GM18520 (cell line): ENCODE data around the gene OR10J4.
"Not testable (repeated sequence)": the region's sequence is repeated elsewhere in the genome, so short reads cannot be mapped to it uniquely, and the experiment has no call there.

ENCODE experiments used
- ATAC-seq: cut with Tn5 transposase; IDR thresholded peaks from one replicate; pipeline ENCODE4 v1.9.1; 2021; ENCODE audit not compliant: unreplicated experiment

The OR10J4 gene

DNA sequence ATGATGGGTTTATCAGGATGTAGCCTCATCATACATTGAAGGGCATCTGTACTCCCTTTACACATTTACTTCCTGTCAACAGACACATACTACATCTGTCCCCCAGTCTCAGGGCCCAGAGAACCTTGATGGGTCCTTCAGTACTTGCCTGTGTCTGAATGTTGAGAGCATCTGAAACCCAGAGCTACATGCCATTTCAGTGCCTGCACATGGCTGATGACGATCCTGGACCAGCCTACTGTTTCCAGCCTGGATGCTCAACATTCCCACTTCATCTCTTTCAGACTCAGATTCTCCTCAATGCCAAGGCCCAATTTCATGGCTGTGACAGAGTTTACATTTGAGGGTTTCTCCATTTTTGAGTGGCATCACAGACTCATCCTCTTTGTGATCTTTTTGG lies at the start of gene OR10J4:
Gene OR10J4 (plus strand): TSS at position 301 of the 400 bp plus-strand sequence.
- ATAC-seq: no peak

DNA sequence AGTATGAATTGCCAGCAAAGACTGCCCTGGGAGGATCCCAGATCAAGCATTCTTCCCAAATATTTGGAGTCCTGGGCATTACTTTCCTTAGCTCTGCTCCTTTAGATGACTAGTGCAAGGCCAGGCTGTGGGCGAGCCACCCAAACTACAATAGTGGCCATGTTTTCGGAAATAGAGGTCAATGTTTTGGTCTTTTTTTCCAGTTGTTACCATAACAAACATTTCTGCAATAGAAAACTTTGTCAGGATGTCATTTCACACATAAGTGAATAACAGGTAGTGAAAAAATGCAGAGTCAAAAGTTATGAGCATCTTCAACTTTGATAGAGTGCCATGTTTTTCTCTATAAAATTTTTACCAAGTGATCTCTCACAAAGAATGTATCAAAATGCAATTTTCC lies 25.2 kb upstream of the OR10J4 start:
- no peak for ATAC-seq

- no peak for ATAC-seq
These were observed 23.1 kb upstream of the OR10J4 start for GRCh38 chr1:159408862-159409400.

GRCh38 chr1:159421821-159422220 lies 10.2 kb upstream of the OR10J4 start:
- no peak for ATAC-seq

DNA sequence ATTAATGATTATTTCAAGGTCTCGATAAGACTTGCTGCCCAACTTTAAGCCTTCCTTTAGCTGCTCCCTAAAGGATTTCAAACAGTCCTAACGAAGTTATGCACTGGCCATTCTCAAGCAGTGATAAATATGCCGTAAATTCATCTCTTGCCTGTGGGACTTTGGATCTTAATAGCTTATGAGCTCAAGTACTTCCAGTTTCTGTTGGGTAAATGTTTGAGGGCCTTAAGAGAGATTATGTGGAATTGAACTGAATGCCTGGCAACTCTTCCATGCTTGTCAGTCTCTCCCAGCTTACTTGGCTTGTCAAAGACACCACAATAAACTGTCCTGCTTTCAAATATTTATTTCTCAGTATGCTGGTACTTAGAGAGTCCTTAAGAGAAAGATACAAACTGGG lies 3.5 kb upstream of the OR10J4 start:
- ATAC-seq: no peak

DNA sequence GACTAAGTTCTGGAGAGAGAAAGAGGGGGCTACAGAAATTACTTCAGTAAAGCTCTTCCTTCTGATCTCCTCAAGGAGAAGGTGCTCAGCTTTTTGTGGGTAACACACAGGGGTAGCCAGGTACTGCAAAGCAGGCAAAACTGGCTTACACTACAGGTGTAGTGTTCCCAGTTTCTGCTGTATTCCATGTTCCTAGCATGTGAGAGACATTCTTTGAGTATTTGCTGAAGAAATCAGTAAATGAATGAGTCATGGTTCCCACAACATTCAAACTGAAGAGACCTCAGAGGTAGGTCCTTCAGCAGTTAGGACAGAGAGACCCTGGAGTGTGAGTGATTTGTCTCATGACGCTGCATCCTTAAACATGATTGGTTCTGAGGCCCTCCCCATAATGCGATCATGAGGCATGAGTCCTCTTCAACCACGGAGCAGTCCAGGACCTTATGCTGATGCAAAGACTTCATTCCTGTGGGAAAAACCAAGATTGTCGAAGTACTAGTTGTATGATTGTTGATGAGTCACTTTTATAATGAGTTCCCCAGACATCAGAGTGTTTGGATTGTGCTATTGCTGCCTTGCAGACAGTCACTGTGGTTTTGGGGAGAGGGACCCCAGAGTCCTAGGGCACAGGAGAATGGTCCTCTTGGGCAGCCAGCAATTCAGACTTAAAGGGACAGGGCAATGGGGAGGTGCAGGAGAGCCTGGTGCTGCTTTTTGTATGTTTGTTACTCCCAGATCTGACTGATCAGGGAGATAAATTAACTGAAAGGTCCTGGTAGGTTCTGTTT lies 2.7 kb upstream of the OR10J4 start:
- no peak for ATAC-seq

DNA sequence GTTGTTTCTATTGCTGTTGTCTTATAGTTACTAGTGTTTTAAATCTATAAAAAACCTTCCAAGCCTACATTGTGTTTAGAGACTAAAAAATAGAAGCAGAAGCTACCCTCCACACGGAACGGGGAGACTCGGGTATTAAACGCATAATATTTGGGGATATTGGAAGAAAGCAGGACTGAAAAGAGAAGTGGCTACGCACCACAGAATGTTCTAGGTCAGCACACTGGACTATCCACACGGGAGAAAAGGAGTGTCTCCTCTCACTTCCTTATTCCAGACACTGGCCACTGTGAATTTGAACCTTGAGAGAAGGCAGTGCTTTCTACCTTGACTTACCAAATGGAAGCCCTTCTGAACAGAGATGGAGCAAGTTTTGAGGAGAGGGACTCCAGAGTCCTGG lies 1.0 kb upstream of the OR10J4 start:
- ATAC-seq: no peak

DNA sequence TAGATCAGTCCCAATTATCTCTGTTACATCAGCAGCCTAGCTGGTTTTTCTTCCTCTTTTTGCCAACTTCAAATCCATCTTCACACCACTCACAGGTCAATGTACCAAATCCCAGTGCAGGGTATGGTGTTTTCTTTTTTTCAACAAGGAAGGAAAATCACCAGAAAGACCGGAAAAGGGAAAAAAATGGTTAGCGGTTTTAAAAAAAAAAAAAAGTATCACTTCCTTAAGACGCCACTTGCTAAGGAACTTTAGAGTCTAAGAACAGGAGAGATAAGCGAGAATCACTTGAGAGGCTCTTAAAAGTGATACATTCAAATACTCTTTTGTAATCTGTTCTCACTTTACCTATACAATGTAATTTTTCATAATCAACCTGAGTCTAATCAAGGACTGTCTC lies 4.5 kb downstream of the OR10J4 start:
- ATAC-seq: no peak

DNA sequence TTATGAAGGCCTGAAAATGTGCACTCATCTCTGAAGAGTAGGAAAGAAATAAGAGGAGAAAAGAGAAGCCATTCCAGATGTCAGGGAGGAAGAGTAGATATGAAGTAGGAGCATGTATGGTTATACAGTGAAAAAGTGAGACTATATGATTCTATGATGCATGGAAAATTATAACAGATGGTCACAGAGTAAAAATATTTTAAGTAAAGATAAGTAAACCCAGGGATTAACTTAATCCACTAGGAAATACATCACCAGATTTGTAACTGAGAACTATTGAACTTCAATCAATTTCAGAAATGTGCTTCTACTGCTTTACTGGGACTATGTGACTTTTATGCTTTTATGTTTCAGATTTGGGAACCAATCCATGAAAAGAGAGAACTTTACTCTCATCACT lies 7.4 kb downstream of the OR10J4 start, which contains the start of gene OR10J1:
Gene OR10J1 (plus strand): TSS at position 301 of the 400 bp plus-strand sequence. CDS start 70 bp downstream, at position 371.
- ATAC-seq: no peak

DNA sequence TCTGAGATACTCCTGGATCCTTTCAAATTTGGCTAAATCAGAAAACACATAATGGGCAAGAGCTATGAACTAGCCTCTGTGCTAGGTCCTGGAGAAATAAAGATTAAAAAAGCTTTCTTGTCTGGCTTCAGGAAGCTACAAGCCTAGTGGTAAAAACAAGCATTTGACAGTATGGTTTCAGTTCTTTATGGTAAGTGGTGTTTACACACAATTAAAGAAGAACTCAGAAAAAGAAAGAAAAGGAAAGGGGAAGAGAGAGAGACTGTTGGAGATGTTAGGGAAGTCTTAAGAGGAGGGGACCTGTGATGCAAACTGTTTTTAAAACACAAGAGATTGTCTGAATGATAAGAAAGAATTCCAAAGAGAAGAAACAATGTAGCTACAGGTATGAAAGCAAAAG lies 9.4 kb downstream of the OR10J4 start:
- no peak for ATAC-seq

DNA sequence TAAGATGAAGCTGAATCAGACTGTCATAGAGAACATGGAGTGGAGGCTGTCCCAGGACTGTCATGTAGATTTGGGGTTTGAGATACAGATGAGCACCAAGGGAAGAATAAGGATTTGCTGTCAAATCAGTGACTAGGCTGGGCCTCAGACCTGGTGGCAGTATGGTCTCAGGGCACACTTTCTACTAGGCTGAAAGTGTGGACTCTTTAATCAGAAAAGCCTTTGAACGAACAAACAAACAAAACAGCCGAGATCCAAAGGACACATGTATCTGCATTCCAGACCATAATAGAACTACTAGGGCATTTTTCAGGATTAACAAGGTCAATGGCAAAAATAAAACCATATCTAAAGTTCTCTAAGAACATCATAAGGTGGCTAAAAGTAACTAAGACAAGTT lies 10.4 kb downstream of the OR10J4 start:
- ATAC-seq: no peak

GRCh38 chr1:159443066-159443750 lies 11.2 kb downstream of the OR10J4 start:
- no peak for ATAC-seq

DNA sequence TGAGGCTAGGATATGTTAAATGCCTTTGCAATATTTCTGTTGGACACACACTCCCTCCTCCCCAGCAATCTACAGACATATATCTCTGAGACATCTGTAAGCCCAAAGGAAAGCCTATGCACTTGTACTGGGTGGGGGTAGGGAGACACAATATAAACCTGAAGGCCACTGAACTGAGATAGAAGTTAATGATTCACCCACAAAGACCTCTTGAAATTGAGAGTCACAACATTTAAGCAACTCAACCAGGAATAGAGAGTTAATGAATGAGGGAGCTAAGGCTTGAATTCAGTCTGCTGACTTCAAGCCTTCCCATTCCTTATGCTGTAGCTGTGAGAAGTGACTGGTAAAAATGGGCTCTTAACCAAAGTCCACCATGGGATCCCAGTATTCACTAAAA lies 12.5 kb downstream of the OR10J4 start:
- no peak for ATAC-seq

DNA sequence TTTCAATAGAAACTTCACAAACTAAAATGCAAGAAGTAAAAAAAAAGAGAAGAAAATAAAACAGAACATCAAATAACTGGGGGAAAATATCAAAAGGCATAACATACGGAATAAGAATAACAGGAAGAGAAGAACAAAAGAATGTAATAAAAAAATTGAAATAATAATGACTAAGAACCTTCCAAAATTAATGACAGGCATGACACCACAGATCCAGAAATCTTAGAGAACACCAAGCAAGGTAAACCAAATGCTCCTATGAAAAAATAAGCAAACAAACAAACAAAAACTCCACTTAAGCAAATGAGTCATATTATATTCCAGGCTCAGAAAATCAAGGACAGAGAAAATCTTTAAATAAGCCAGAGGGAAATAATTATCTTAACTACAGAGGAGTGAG lies 16.2 kb downstream of the OR10J4 start:
- no peak for ATAC-seq

GRCh38 chr1:159449605-159450004 lies 17.6 kb downstream of the OR10J4 start:
- not testable (repeated sequence) for ATAC-seq

- ATAC-seq: no peak
These were observed 27.5 kb downstream of the OR10J4 start for GRCh38 chr1:159459551-159459950.

GRCh38 chr1:159465191-159465603 lies 33.2 kb downstream of the OR10J4 start:
- no peak for ATAC-seq

DNA sequence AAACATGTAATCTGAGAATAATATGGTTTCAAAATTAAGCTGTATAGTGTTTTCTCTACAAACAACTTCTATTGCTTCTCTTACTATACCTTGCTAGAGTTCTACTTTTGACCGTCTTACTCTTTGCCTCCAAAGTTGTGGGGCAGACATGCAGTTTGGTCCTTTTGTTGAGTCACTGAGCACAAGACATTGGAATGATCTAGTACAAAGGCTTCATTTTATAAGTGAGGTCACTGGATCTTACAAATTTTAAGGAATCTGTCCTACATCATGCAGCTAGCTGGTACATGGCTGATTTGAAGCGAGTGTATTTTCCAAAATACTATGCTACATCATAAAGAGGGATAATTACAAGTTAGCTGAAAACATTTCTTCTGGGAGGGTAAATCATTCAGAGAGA lies 36.3 kb downstream of the OR10J4 start:
- no peak for ATAC-seq

DNA sequence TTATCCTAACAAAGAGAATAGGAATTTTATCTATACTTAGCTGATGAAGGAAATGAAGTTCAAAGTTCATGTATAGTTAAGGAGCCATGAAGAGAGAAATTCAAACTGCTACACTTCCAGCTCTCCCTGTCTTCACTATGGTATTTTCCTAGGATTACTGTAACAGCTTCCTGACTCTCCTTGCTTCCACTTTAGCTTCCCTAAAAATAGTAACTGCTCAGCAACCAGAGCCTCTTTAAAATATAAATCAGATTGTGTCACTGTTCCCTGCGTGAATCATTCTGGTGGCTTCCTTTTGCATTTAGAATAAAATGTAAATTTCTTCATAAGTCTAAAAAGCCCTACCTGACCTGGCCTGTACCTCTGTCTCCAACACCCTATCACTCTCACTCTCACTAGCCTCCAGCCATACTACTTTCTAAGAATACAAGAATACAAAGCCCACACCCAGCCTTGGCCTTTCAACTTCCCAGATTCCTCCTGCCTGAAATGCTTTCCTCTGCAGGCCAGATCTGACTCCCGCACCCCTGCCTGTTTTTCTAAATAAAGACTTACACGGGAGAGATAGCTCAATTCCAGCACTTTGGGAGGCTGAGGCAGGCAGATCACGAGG lies 38.0 kb downstream of the OR10J4 start:
- no peak for ATAC-seq

DNA sequence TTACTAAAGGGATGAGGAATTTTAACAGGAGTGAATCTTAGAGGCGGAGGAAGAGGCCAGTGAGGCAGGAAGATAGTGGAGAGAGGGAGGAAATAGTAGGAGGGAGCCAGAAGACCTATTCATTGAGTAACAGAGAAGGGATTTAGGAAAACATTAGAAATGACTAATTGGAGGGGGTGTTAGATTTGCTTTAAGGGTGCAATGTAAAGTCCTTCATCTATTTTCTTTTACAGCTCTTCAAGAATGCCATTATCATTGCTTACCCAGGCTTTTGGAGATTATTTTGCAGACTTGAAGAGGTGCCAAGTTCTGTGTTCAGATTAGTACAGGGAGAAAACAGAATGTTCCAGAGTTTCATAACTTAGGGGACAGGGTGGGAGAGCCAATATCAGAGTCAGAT lies 41.3 kb downstream of the OR10J4 start:
- ATAC-seq: no peak

DNA sequence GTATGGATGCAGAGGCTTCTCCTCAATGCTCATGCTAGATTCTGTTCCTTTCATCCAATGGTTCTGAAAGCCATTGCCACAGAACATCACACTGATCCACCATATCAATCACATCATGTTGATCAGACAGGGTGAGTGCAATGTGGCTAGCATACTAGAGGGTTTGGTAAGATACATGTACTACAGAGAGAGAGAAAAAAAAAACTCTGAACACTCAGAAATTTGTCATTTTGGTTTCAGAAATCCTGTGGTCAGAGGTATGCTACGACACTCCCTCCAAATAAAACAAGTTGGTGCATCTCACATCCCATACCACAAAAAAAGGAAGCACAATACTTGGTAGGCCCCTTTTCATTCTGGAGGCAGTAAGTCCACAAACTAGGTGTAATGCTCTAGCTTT lies 42.9 kb downstream of the OR10J4 start:
- no peak for ATAC-seq
